G401 (cell line): ENCODE measurements around the gene MAML2. TPM values are rescaled to one million over a fixed set of nuclear protein-coding genes. Genes with fewer than 3 reads are reported as not detected.
A peak's percentile ranks its signal among the peaks of the same experiment; 100 is the strongest.
"Not testable (repeated sequence)": the region's sequence is repeated elsewhere in the genome, so short reads cannot be mapped to it uniquely, and the experiment has no call there.

Experiments
- DNase-seq: peaks from one replicate; pipeline ENCODE4 v3.0.0-alpha.2; 2015; ENCODE audit warnings: low spot score
- in situ Hi-C: cut with HindIII; loops from 2 replicates; pipeline ENCODE4 v1.10.0; 2016; ENCODE audit warnings: low sequenced_read_pairs, mixed read lengths
- total RNA-seq: library from RNA; depleted of rRNA; stranded (reverse); fragments of >200 nt; shearing (Covaris generic); gene quantifications from 2 replicates; pipeline ENCODE4 v1.2.3, GENCODE V29; 2014

MAML2 gene
- total RNA-seq, 1 experiment from 2014 or later = not detected

DNA sequence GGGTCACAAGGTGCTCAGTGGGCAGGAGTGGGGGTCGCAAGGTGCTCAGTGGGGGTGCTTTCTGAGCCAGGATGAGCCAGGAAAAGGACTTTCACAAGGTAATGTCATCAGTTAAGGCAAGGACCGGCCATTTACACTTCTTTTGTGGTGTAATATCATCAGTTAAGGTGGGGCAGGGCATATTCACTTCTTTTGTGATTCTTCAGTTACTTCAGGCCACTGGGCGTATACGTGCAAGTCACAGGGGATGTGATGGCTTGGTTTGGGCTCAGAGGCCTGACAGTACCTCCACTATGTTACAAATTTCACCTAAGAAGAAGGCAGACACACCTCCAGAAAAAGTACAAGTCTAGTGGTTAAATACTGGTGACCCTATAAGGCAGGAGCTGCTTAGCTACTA, 162.1 kb downstream of the MAML2 start:
- DNase-seq, in situ Hi-C loops: not testable (repeated sequence)

DNA sequence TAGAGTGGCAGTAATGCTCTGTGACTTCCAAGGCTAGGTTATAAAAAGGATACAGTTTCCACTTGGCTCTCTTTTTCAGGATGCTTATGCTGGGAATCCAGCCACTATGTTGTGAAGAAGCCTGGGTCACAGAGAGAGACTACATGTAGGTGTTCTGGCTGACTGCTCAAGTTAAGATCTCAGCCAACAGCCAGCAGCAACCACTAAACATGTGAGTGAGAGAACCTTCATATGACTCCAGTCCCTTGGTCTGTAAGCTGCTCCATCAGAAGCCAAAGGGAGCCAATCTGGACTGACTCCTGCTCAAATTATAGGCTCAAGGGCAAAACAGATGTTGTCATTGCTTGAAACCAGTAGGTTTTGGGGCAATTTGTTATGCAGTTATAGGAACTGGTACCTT, 162.7 kb downstream of the MAML2 start:
- in situ Hi-C loops = no loop called here
- peak; percentile 57 for DNase-seq

DNA sequence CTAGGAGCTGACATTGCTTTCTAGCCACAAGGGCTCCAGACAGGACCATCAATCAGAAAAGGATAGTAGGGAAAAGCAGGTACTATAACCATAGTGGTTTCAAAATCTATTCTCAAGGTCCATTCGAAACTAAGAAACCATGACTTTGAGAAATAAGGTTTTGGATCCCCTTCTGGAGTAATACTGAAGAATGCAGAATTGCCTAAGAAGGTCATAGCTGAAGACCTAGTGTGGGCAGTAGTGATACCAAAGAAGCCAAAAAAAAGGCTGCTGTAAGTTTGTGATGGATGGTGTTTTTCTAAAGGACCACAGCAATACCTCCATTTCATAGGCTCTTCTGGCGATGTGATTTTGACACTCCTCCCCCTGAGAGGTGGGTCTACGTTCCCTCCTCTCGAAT, 163.1 kb downstream of the MAML2 start:
- in situ Hi-C loops = no loop called here
- DNase-seq = no peak

GRCh38 chr11:96178887-96179279, 164.1 kb downstream of the MAML2 start:
- in situ Hi-C loops = no loop called here
- DNase-seq = no peak

- in situ Hi-C loops = no loop called here
- DNase-seq = no peak
Observed at GRCh38 chr11:96178049-96178886, 164.7 kb downstream of the MAML2 start.

DNA sequence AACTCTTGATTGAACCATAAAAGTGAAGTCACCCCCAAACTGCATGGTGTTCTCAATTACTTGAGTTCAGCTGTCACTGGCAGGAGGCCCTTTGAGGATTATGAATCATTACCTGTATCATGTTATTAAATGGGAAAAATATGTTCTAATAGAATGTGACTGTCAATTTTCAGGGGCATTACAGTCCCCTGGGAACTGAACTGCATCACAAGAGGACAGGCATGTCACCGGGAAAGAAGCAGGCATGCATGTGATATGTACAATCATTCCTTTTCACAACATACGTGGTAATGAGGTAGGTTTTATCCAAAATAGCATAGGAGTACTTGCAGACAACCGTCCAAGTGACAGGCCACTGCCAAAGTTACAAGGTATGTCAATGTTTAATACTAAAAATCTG, 165.8 kb downstream of the MAML2 start:
- DNase-seq = no peak
- in situ Hi-C loops = no loop called here

DNA sequence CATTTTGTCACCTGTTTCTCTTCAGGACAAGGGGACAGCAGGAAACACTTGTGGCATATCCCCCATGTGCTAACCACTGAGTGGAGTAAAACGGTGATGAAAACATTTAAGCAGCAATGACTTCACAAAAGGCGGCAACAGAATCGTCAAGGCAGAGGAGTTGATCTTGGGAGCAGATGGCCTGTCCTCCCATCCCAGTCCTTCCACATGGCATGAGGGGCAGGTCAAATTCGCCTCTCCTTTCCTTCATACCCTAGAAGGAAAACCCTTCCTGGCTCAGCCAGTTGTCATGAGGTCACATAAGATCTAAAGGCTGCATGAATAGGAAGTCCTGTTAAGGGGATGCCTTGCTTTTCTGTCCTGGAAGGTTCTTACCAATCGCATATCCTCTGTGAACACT, 169.1 kb downstream of the MAML2 start:
- in situ Hi-C loops = no loop called here
- no peak for DNase-seq

DNA sequence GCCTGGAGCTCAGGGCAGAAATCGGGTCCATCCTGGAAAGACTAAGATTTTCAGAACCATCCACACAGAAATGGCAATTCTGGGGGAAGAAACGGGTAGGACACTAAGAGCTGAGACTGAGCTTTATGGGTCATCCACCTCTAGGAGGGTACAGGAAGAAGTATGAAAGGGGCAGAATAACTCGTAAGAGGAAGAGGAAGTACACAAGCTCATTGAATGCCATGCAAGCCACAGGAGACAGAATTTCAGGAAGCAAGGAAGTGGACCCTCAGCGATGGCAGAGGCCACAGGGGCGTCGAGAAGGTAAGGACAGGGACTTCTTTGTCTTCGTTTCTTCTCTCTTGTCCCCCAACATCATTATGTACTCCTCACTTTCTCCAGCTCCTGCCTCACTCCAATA, 169.6 kb downstream of the MAML2 start:
- DNase-seq = no peak
- in situ Hi-C loops = no loop called here

- DNase-seq = no peak
Observed at GRCh38 chr11:96172604-96173003, 170.4 kb downstream of the MAML2 start.

GRCh38 chr11:96169250-96169649, 173.7 kb downstream of the MAML2 start:
- in situ Hi-C loops = no loop called here

More at GRCh38 chr11:96172604-96173003, 170.4 kb downstream of the MAML2 start:
- in situ Hi-C loops = no loop called here

DNA sequence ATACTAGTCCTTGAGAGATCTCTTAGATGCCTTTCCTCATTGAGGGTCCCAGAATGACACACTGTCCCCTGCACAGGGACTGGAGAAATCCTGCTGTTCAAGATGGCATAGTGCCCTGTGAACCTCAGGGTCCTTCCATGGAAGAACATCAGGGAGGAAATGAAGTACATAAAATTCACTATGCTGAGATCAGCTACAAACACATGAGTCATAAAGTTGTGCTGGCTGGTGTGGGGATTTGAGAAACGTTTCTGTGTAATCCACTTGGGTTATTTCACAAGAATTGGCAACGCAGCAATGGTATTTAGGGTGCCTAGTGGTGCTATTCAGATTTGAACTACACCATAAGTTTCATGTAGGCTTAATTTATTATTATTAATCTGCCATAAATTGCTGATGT, 174.4 kb downstream of the MAML2 start:
- in situ Hi-C loops = no loop called here
- no peak for DNase-seq

More at GRCh38 chr11:96169250-96169649, 173.7 kb downstream of the MAML2 start:
- no peak for DNase-seq

GRCh38 chr11:96167787-96168186, 175.2 kb downstream of the MAML2 start:
- in situ Hi-C loops = no loop called here
- no peak for DNase-seq

GRCh38 chr11:96167203-96167758, 175.7 kb downstream of the MAML2 start:
- DNase-seq = no peak
- in situ Hi-C loops = no loop called here

GRCh38 chr11:96162816-96163499, 180.0 kb downstream of the MAML2 start:
- peak; percentile 32 for DNase-seq
- in situ Hi-C loops = no loop called here

DNA sequence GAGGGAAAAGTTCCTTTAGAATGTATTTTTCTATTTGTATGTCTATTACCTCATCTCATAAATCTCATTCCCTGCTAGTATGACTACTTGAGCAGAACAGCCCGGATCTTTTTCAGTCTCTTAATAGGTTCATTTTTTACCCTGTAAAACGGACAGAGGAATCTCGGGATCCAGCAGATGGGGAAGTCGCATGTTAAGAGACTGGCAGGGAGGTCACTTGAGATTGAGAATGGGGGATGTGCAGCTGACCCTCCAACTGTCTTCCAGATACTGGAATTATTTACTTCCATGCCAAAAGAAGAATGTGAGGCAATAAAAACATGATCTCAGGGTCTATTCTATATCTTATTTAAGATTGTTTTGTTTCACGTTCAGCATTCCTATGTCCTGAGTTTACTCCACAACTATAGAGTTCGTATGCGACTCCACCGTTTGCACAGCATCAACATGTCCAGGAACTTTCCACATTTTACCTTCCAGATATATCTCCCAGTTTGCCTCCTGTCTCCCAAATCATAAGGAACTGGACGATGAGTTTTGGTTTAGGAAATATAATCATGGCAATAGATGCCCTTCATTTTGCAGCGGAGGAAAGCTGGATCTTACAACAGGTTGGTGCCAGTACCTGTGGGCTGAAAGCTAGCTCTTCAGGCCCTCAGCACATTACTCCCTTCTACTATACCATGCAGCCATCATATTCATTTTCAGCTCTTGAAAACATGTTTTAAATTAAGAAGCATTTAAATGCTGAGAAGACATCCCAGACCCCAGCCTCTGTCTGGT, 181.5 kb downstream of the MAML2 start:
- peak; percentile 32 for DNase-seq
- in situ Hi-C loops = no loop called here

DNA sequence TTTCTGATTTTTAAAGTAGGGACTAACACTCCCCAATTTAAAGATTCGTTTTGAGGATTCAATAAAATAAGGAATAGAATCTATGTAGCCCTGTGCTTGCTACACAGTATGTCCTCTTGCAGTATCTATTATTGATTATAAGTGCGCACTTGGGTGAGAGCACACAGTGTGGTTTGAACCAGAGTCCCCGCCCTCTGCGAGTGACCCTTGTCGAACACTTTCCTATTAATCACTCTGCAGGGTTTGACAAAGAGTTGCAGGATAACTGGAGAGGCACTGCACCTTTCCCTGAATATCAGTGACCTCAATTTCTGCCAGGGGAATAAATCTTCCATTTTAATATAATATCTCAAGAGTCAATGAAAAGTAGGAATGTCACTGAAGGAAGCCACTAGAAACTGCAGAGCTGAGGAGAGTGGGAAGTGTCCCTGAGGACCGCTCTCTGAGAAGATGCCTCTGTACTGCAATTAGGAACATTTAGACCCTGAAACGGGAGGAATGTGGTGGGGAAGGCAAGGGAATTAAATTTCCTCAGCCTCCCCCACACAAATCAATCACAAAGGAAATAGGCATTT, 182.2 kb downstream of the MAML2 start:
- in situ Hi-C loops = no loop called here

DNA sequence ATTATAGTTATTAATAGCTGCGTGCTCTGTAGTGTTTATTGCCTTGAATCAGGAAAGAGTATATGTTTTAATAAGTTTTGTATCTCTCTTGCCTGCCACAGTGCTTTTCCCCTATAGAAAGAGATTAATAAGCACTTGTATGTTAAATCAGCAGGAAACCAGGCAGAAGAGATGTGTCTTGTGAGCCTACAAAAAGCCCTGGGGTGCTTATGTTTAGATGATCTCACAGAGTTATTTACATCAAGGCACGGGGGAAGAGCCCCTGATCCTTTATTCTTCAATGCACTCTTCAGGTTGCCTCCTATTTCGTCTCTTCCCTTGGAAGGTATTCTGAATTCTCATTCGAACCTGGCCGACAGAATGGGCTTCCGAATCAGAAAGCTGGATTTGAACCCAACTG, 183.0 kb downstream of the MAML2 start:
- in situ Hi-C loops = no loop called here
- no peak for DNase-seq

More for the DNA sequence above, 182.2 kb downstream of the MAML2 start:
- DNase-seq = no peak

DNA sequence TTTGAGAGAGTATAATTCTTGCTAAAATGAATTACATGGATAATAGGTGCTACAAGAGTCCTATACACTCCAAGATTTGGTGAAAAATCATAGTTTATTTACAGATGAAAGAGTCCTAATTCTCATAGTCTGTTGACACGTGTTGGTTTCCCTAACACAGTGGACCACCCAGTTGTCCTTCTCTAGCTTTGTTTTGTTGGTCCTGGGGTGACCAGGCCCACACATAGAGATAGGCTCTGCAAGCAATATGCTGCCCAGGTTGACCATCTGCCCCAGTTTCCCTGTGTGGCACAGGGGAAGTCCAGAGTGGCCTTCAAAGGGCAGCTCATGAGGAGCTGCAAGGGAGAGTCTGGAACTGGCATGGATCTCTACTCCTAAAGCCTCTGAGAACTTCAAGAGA, 184.9 kb downstream of the MAML2 start:
- in situ Hi-C loops = no loop called here
- peak; percentile 33 for DNase-seq

GRCh38 chr11:96157517-96157873, 185.5 kb downstream of the MAML2 start:
- in situ Hi-C loops = no loop called here
- no peak for DNase-seq
